ENCODE measurements around the gene STXBP5. TPM values are rescaled to one million over a fixed set of nuclear protein-coding genes. Genes with fewer than 3 reads are reported as not detected.
"Not testable (repeated sequence)": the region's sequence is repeated elsewhere in the genome, so short reads cannot be mapped to it uniquely, and the experiment has no call there.

The STXBP5 gene
- total RNA-seq, 1 donor from 2014 or later: 10.7 TPM

GRCh38 chr6:147244832-147245231 is 40.6 kb downstream of the STXBP5 start:
- Mint-ChIP-seq H3K27me3 (ENCODE audit: low read depth) (no peaks in the 10 kb centered on the region), H3K9me3 (no peaks in the 10 kb centered on the region), H3K4me1 (peaks cover 22% of the 10 kb centered on the region), H3K4me3 (no peak overlapping the region), H3K36me3 (ENCODE audit: low read depth) (peaks cover 16% of the 10 kb centered on the region), H3K27ac (ENCODE audit: unreplicated experiment) (peak overlapping the region; percentile 50)
- TF ChIP-seq CTCF (conservative IDR thresholded peaks at IDR 0.05): no peak
- no peak for DNase-seq (ENCODE audit: low read depth, low spot score)

- no peak for DNase-seq (ENCODE audit: low read depth, low spot score)
- Mint-ChIP-seq H3K27ac (ENCODE audit: unreplicated experiment) (no peak overlapping the region), H3K4me3 (no peak overlapping the region), H3K27me3 (ENCODE audit: low read depth) (no peaks in the 10 kb centered on the region), H3K36me3 (ENCODE audit: low read depth) (peaks cover 22% of the 10 kb centered on the region), H3K4me1 (peaks cover 27% of the 10 kb centered on the region), H3K9me3 (no peaks in the 10 kb centered on the region)
- TF ChIP-seq CTCF (conservative IDR thresholded peaks at IDR 0.05): no peak
Measured at GRCh38 chr6:147245693-147246092, 41.5 kb downstream of the STXBP5 start.

- no peak overlapping the region for H3K4me3 Mint-ChIP-seq
- peaks cover 27% of the 10 kb centered on the region for H3K4me1 Mint-ChIP-seq
- no peak overlapping the region for H3K27ac Mint-ChIP-seq (ENCODE audit: unreplicated experiment)
- no peaks in the 10 kb centered on the region for H3K9me3 Mint-ChIP-seq
- H3K36me3 Mint-ChIP-seq (ENCODE audit: low read depth): peaks cover 28% of the 10 kb centered on the region
- TF ChIP-seq CTCF (conservative IDR thresholded peaks at IDR 0.05): no peak
- H3K27me3 Mint-ChIP-seq (ENCODE audit: low read depth): no peaks in the 10 kb centered on the region
- no peak for DNase-seq (ENCODE audit: low read depth, low spot score)
Measured at GRCh38 chr6:147246853-147247635, 42.8 kb downstream of the STXBP5 start.

GRCh38 chr6:147248859-147249258 is 44.6 kb downstream of the STXBP5 start:
- no peak for DNase-seq (ENCODE audit: low read depth, low spot score)
- Mint-ChIP-seq H3K4me1 (peaks cover 27% of the 10 kb centered on the region), H3K4me3 (no peak overlapping the region)

GRCh38 chr6:147251072-147251471 is 46.9 kb downstream of the STXBP5 start:
- Mint-ChIP-seq H3K36me3 (ENCODE audit: low read depth) (peaks cover 58% of the 10 kb centered on the region), H3K4me1 (peaks cover 22% of the 10 kb centered on the region), H3K4me3 (no peak overlapping the region), H3K27ac (ENCODE audit: unreplicated experiment) (no peak overlapping the region), H3K9me3 (peaks cover 17% of the 10 kb centered on the region), H3K27me3 (ENCODE audit: low read depth) (no peaks in the 10 kb centered on the region)
- TF ChIP-seq CTCF (conservative IDR thresholded peaks at IDR 0.05): no peak
- no peak for DNase-seq (ENCODE audit: low read depth, low spot score)

More at GRCh38 chr6:147248859-147249258, 44.6 kb downstream of the STXBP5 start:
- H3K27me3 Mint-ChIP-seq (ENCODE audit: low read depth): no peaks in the 10 kb centered on the region
- peaks cover 44% of the 10 kb centered on the region for H3K36me3 Mint-ChIP-seq (ENCODE audit: low read depth)
- peaks cover 9% of the 10 kb centered on the region for H3K9me3 Mint-ChIP-seq
- peak overlapping the region; percentile 60 for H3K27ac Mint-ChIP-seq (ENCODE audit: unreplicated experiment)
- TF ChIP-seq CTCF (conservative IDR thresholded peaks at IDR 0.05): no peak

- H3K36me3 Mint-ChIP-seq (ENCODE audit: low read depth): peaks cover 50% of the 10 kb centered on the region
Measured at GRCh38 chr6:147254929-147255473, 50.8 kb downstream of the STXBP5 start.

More at GRCh38 chr6:147254929-147255473, 50.8 kb downstream of the STXBP5 start:
- peaks cover 20% of the 10 kb centered on the region for H3K9me3 Mint-ChIP-seq
- not testable (repeated sequence) for H3K27ac Mint-ChIP-seq (ENCODE audit: unreplicated experiment); H3K4me1 Mint-ChIP-seq; H3K4me3 Mint-ChIP-seq; DNase-seq (ENCODE audit: low read depth, low spot score); H3K27me3 Mint-ChIP-seq (ENCODE audit: low read depth)
